Activated CD8-positive, alpha-beta memory T cell treated with anti-CD3 and anti-CD28 coated beads, Interleukin-2, amount 50 U/mL, for 1 hour (primary cell): ENCODE measurements around the gene FBXL17.
A peak's percentile ranks its signal among the peaks of the same experiment; 100 is the strongest.
"Not testable (repeated sequence)": the region's sequence is repeated elsewhere in the genome, so short reads cannot be mapped to it uniquely, and the experiment has no call there.

Experiments used
- DNase-seq: peaks from one replicate; pipeline ENCODE4 v3.0.0-alpha.2; 2020; ENCODE audit errors: extremely low read depth

Gene FBXL17

DNA sequence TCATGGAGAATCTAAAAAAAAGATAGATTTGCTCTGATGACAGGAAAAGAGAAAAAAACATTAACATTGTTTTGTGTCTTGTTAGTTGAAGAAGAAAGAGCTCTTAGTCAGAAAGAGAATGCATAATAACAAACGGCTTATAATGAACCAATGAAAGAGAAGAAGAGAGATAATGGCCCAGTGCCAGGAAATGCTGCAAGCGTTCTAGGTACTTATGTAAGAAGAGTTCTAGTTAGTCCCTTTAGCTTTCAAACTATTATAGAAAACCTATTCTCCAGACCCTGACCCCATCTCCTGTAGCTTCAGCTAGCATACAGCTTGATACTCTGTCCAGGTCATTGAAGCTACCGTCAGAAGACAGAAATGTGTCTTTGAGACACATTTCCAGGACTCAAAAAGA, 70.2 kb downstream of the FBXL17 start:
- no peak for DNase-seq

- DNase-seq: no peak
These were observed 78.3 kb downstream of the FBXL17 start for GRCh38 chr5:108303611-108304010.

DNA sequence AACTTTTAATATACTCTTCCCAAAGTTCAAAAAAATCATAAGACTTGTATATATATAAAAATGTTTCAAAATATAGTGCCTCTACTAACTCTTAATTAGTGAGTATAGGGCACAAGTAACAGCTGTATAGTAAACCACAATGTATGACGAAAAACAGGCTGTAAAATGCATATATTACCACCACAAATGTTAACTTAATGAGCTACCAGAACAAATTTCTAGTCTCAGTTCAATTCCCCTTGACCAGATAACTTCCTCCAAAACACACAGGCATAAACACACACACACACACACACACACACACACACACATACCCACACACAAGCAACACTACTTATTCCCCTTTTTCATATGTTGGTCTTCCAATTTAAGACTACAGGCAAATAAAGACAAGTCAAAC, 78.8 kb downstream of the FBXL17 start:
- DNase-seq: no peak

- no peak for DNase-seq
These were observed 84.8 kb downstream of the FBXL17 start for GRCh38 chr5:108297042-108297601.

DNA sequence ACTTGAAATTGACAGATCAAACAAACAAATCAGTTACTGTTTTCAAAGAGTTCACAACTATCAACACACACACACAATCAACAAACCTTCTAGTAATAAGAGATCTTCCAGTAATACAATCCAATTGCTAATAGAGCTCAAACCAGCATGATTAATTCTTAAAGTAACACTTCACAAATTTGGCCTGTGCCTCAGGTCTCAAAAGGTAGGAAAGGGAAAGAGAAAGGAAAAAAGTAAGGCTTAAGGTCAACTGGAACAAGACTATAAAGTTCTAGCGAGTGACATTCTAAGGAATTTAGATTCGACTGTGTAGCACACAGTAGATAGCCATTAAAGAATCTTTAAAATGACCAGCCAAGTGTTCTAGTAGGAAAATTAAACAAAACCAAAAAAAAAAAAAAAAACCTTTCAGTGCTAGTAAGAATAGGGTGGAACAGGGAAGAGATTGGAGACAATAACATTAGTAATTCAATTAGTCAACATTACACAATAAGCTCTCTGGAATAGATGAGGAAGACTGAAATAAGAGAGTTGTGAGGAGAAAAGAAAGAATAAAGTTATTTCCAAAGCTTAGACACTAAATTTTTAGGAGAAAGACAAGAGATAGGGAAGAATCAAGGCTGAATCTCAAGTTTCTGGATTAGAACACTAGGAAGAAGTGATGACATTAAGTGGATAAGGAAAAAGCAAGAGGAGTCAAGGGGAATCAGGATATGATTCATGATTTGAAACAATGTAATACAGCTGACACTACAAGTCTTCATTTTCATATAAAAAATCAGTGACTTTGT, 86.1 kb downstream of the FBXL17 start:
- no peak for DNase-seq

- DNase-seq: no peak
These were observed 100.8 kb downstream of the FBXL17 start for GRCh38 chr5:108280960-108281569.

DNA sequence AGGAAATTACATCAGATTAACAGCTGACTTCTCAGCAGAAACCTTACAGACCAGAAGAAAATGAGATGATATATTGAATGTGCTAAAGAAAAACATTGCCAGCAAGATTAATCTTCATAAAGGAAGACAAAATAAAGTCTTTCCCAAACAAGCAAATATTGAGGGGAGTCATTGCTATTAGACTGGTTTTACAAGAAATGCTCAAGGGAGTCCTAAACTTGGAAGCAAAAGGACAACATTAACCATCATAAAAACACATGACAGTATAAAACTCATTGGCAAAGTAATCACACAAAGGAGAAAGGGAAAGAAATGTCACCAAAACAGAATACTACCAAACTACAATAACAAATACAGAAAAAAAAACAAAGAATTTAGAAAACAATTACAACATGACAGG, 101.7 kb downstream of the FBXL17 start:
- DNase-seq: no peak

DNA sequence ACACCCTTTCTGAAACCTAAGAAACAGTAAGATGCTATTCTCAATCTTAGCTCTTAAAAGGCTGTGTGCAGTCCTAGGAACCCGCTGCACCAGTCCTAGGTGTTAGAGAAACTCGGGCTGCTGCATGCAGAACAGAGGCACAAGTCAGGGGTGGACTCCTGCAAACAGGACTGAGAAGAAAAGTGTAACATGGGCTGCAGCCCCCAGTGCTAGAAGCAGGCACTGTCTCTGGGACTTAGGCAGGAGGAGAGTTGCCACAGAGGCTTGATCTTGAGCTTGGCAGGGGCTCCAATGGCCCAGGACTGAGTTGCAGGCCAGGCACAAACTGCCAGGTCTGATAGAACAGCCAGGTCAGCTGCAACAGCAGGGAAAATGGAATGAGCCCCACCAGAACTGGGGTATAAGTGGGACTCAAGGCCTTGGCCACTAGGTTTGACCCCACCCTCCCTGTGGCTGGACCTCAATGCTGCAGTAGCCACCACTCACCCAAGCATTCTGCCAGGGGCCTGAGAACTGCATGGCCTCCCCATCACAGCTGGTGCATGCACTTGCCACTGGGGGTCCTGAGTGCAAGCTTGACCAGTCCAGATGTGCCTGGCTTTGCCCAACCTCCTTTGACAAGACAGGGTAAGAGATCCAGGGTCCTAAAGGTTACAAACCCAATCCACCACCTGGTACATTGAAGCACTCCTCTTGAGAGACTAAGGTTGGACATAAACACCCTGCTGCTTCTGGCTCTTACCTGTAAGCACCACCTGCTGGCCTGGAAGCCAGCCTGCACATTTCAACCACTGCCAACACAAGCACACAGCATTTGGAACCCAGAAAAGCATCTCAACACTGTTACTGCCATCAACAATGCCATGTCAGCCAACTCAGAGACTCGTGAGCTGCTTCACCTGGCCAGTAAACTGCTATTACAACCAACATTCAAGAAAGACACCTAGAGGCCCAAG, 103.3 kb downstream of the FBXL17 start:
- no peak for DNase-seq

GRCh38 chr5:108276187-108277050, 105.5 kb downstream of the FBXL17 start:
- DNase-seq: no peak

DNA sequence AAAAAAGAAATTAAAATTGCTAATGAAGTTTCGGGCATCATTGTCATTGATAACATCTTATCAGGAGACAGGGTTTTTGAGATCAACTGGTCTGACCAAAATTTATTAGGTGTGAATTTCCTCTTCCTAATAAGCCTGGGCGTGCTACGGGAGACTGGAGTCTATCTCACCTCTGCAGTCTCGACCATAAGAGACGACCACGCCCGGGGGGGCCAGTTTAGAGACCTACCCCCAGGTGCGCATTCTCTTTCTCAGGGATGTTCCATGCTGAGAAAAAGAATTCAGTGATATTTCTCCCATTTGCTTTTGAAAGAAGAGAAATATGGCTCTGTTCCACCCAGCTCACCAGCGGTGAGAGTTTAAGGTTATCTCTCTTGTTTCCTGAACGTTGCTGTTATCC, 107.8 kb downstream of the FBXL17 start:
- not testable (repeated sequence) for DNase-seq

DNA sequence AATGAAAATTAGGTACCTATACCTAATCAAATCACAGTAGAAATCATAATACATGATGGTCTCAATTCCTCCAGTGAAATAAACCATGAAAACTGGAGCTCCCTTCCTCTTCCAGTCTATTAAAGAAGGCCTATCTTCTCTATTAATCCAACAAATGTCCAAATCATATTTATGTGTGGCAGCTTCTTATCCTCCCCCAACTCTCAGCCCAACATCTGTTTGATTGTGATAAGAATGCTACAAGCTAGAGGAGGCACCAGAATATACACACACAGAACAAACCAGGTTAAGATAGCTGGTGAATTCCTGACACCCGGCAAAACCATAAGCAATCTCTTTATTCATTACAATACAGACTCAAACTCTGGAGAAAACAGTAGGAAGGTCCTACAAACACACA, 110.8 kb downstream of the FBXL17 start:
- DNase-seq: no peak

DNA sequence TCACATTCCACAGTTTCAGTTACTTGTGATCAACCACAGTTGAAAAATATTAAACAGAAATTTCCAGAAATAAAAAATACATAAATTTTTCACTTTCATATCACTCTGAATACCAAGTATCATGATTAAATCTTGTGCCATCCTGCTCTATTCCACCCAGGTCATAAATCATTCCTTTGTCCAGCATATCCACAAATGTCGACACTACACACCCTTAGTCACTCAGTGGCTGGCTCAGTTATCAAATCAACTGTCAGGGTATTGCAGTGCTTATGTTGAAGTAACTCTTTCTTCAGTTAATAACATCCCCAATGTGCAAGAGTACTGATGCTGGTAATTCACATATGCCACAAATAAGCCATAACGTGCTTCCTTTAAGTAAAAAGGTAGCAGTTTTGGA, 115.7 kb downstream of the FBXL17 start:
- DNase-seq: no peak

- DNase-seq: no peak
These were observed 117.4 kb downstream of the FBXL17 start for GRCh38 chr5:108264533-108264932.

DNA sequence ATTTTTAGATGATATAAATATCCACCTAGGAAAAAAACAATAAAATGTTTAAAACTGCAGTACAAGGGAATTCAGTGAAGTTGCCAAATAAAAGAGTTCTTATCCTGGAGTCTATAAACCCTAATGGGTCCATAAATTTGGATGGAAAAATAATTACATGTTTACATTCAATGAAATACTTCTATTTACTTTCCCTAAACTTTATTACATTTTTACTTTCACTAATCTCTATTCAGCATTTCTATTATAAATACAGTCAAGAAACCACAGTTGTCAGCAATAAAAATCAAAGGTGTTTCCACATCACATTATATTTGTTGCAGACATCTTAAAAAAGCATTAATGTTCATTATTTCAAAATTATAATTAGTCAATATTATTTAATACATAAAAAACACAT, 118.6 kb downstream of the FBXL17 start:
- no peak for DNase-seq

- DNase-seq: no peak
These were observed 121.1 kb downstream of the FBXL17 start for GRCh38 chr5:108260858-108261170.

GRCh38 chr5:108260117-108260857, 121.6 kb downstream of the FBXL17 start:
- DNase-seq: peak; percentile 29

GRCh38 chr5:108259306-108259705, 122.6 kb downstream of the FBXL17 start:
- DNase-seq: no peak

- DNase-seq: no peak
These were observed 123.9 kb downstream of the FBXL17 start for GRCh38 chr5:108257996-108258395.

DNA sequence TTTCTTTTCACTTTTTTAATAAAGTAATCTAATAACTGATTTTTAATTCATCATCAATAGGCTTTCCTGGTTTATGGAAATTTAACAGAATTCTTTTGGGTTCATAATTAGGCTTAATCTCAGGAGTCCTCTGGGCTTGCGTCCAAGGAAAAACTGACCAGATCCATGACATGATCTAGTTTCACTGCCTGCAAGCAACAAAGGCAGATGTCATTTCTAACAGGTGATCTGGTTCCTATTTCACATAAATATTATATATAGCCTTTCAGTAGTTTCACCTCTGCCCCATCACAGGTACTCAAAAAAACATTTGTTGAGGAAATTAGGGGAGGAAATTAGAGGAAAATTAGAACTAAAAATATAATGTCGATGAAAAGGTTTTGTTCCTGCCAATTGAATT, 126.4 kb downstream of the FBXL17 start:
- DNase-seq: no peak

GRCh38 chr5:108251350-108251749, 130.5 kb downstream of the FBXL17 start:
- no peak for DNase-seq
